Right lobe of liver (tissue), 6 donors: ENCODE measurements around the gene KRTAP19-4. TPM values are rescaled to one million over a fixed set of nuclear protein-coding genes. Genes with fewer than 3 reads are reported as not detected.
"Not testable (repeated sequence)": the region's sequence is repeated elsewhere in the genome, so short reads cannot be mapped to it uniquely, and the experiment has no call there.

Source experiments
- ATAC-seq, 4 donors: fragments of 200-7000 bp; cut with Tn5 transposase; one replicate each; pipeline ENCODE4 v1.9.1; 2020; ENCODE audit warnings: mild to moderate bottlenecking in 4 of 4, moderate library complexity in 4 of 4
- DNase-seq, 3 donors: peaks; one replicate each; pipeline ENCODE4 v3.0.0-alpha.2; 2020
- H3K27ac ChIP-seq, 3 donors: fragments of 200-600 bp; one replicate each; pipeline ENCODE4 v1.8.0; 2022
- H3K27me3 ChIP-seq, 2 donors: fragments of 200-600 bp; one replicate each; pipeline ENCODE4 v1.8.0; 2022
- H3K36me3 ChIP-seq, 4 donors: fragments of 200-600 bp; sonication (generic) in 1 of 4; one replicate each; pipeline versions ENCODE4 v1.5.1 to v1.8.0; 2017 to 2022; ENCODE audit warnings: control low read depth in 1 of 4
- H3K4me1 ChIP-seq, 4 donors: fragments of 200-600 bp; sonication (generic) in 1 of 4; one replicate each; pipeline versions ENCODE4 v1.5.1 to v1.8.0; 2017 to 2022; ENCODE audit warnings: control low read depth in 1 of 4
- H3K4me3 ChIP-seq, 3 donors: fragments of 200-600 bp; one replicate each; pipeline ENCODE4 v1.8.0; 2022
- H3K9me3 ChIP-seq, 4 donors: fragments of 200-600 bp; sonication (generic) in 1 of 4; one replicate each; pipeline versions ENCODE4 v1.5.1 to v1.8.0; 2017 to 2022; ENCODE audit warnings: control low read depth in 1 of 4
- POLR2A ChIP-seq: fragments of 450-650 bp; IDR thresholded peaks from one replicate; pipeline ENCODE4 v1.6.1; 2017; ENCODE audit warnings: antibody characterized with exemption, mild to moderate bottlenecking
- WGBS: methylation state at CpG from one replicate; pipeline ENCODE4 v1.1.6; 2018; ENCODE audit warnings: low coverage, low lambda C conversion rate; ENCODE audit not compliant: insufficient coverage; ENCODE audit errors: missing lambda C conversion rate; 5-methylcytosine and 5-hydroxymethylcytosine counted together
- intact Hi-C, 2 donors: fragments of 100-400 bp; cut with DNase I; formaldehyde crosslinking; loops; one replicate each; pipeline versions ENCODE4 v1.11.2 to v1.14.1; 2022
- total RNA-seq, 6 experiments: library from RNA; depleted of rRNA in 2 of 6; stranded (reverse); fragments of >200 nt in 2 of 6; fragmentation: NEBNext Ultra II Directional in 3 of 6; extraction: Animal tissue kit (Norgen Biotek cat#: 25700) in 3 of 6; gene quantifications; one replicate each; pipeline versions ENCODE4 v1.1.0 to v1.2.4, GENCODE V29; 2016 to 2023
- TF ChIP-seq, protein P1 (sequence below), 4 donors: fragments of 200-600 bp in 3 of 4; fragments of 450-650 bp in 1 of 4; IDR thresholded peaks; one replicate each; pipeline versions ENCODE4 v1.5.1 to v1.8.0; 2016 to 2022; ENCODE audit warnings: antibody characterized with exemption in 4 of 4, mild to moderate bottlenecking in 2 of 4
- donor health status: DM: no; HTN: yes; CAD: no.
- donor health status: DM: no; HTN: no; CAD: no.
- donor health status: DM: no; HTN: no; CAD: no.
- donor health status: DM: no; HTN: yes; CAD: no.
- donor health status: DM: no; HTN: yes; CAD: no.

KRTAP19-4 gene
- total RNA-seq, 6 experiments from 2014 or later, result not detected

DNA sequence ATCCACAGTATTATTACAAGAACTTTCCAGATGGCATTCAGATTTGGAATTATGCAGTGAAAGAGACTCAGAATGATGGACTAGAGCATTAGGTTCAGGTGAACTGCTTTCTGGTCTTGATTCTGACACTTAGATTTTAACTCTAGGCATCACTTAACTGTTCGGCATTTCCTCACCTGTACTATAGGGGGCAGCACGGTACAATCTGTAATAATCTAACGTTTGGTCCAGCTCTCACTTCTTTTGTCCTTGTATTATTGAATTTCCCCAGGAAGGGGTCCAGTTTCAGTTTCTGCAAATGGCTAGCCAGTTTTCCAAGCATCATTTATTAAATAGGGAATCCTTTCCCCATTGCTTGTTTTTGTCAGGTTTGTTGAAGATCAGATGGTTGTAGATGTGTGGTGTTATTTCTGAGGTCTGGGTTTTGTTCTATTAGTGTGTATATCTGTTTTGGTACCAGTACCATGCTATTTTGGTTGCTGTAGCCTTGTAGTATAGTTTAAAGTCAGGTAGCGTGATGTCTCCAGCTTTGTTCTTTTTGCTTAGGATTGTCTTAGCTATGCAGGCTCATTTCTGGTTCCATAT lies 8.7 kb upstream of the KRTAP19-4 start:
- whole genome bisulfite sequencing, result 23% methylated on average over 4 of the region's 4 CpGs
- not testable (repeated sequence) for DNase-seq

DNA sequence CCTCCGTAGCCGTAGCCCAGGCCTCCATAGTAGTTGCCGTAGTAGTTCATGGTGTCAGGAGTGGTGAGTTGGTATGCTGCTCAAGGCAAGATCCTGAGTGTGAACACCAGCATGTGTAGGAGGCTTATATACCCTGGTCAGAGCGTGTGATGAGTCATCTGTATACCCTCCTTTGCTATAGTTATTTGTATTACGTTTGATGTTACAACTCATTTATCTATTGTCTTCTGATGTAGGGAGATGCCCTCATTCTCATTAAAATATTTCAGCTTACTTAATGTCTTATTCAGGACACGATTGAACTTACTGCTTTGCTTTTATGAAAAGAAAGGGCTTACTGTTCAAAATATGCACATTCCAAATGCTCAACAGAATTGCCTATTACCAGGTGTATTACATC lies 5.1 kb upstream of the KRTAP19-4 start, which contains the start of gene KRTAP19-5:
Gene KRTAP19-5 (minus strand): TSS at position 101 of the 400 bp plus-strand sequence. CDS start 51 bp downstream, at position 50.
- no peak within 1 kb of the TSS for H3K4me3 ChIP-seq
- H3K36me3 ChIP-seq, result no peaks in the 10 kb centered on the region
- no peaks in the 10 kb centered on the region for H3K4me1 ChIP-seq
- no peak within 1 kb of the TSS for H3K27ac ChIP-seq
- TF ChIP-seq, protein P1, sequence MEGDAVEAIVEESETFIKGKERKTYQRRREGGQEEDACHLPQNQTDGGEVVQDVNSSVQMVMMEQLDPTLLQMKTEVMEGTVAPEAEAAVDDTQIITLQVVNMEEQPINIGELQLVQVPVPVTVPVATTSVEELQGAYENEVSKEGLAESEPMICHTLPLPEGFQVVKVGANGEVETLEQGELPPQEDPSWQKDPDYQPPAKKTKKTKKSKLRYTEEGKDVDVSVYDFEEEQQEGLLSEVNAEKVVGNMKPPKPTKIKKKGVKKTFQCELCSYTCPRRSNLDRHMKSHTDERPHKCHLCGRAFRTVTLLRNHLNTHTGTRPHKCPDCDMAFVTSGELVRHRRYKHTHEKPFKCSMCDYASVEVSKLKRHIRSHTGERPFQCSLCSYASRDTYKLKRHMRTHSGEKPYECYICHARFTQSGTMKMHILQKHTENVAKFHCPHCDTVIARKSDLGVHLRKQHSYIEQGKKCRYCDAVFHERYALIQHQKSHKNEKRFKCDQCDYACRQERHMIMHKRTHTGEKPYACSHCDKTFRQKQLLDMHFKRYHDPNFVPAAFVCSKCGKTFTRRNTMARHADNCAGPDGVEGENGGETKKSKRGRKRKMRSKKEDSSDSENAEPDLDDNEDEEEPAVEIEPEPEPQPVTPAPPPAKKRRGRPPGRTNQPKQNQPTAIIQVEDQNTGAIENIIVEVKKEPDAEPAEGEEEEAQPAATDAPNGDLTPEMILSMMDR (IDR thresholded peaks at IDR 0.05), result no peak
- TF ChIP-seq POLR2A, result no peak
- H3K9me3 ChIP-seq, result peaks cover 0 to 3% (median 0%) of the 10 kb centered on the region in 4 donors
- no peaks in the 10 kb centered on the region for H3K27me3 ChIP-seq
- WGBS, result 42% methylated on average over 3 of the region's 6 CpGs
- intact Hi-C loops, result no loop called here
- ATAC-seq (no peak), DNase-seq (no peak)

More for the DNA sequence above, 8.7 kb upstream of the KRTAP19-4 start:
- ATAC-seq, H3K27ac ChIP-seq, H3K27me3 ChIP-seq, H3K4me3 ChIP-seq, intact Hi-C loops, H3K9me3 ChIP-seq, H3K4me1 ChIP-seq, H3K36me3 ChIP-seq: not testable (repeated sequence)
- TF ChIP-seq, protein P1 (IDR thresholded peaks at IDR 0.05), result peak in 2 of 4 donors; percentile 33 to 38

DNA sequence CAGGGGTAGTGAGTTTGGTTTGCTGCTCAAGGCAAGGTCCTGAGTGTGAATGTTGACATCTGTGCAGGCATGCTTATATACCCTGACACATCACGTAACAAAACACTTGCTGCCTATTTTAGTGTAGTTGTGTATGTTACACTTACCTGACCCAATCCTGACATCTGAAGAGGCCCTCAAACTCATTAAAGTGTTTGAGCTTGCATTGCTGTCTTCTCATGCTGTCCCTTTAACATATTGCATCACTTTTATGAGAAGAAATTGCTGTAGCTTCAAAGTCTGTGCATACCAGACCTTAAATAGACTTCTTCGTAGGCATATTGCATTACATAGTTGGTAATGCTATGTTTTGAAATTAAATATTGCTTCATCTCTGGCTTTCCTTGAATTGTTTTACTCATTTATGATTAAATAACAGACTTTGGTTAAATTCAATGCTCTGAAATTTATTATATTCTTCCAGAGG lies 5.0 kb downstream of the KRTAP19-4 start, which contains the start of gene KRTAP19-3:
Gene KRTAP19-3 (minus strand): TSS at position 51 of the 466 bp plus-strand sequence. CDS start 56 bp downstream, outside the sequence.
- no peak within 1 kb of the TSS for H3K27ac ChIP-seq
- DNase-seq (no peak), ATAC-seq (no peak)
- no peaks in the 10 kb centered on the region for H3K36me3 ChIP-seq
- H3K27me3 ChIP-seq, result no peaks in the 10 kb centered on the region
- H3K9me3 ChIP-seq, result no peaks in the 10 kb centered on the region
- WGBS, result 59% methylated on average over 2 of the region's 2 CpGs
- no peaks in the 10 kb centered on the region for H3K4me1 ChIP-seq
- TF ChIP-seq, protein P1 (IDR thresholded peaks at IDR 0.05), result no peak
- TF ChIP-seq POLR2A, result no peak
- intact Hi-C loops, result no loop called here
- no peak within 1 kb of the TSS for H3K4me3 ChIP-seq

DNA sequence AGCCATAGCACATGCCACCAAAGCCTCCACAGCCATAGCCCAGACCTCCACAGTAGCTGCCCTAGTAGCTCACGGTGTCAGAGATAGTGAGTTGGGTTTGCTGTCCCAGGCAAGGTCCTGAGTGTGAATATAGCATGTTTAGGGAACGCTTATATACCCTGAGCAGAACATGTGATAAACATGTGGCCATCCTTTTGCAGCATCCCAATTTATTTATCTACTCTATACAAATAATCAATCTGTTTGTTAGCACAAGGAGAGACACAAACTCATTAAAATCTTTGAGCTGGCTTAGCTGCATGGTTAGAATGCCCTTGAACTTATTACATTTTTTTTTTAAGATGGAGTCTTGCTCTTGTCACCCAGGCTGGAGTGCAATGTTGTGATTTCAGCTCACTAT lies 9.6 kb downstream of the KRTAP19-4 start, which contains the start of gene KRTAP19-2:
Gene KRTAP19-2 (minus strand): TSS at position 101 of the 400 bp plus-strand sequence. CDS start 88 bp downstream, at position 13.
- whole genome bisulfite sequencing, result 86% methylated on average over 1 of the region's 2 CpGs

More for the DNA sequence above, 9.6 kb downstream of the KRTAP19-4 start, which contains the start of gene KRTAP19-2:
- H3K4me1 ChIP-seq, result no peaks in the 10 kb centered on the region
- ATAC-seq (no peak), DNase-seq (no peak)
- TF ChIP-seq POLR2A, result no peak
- TF ChIP-seq, protein P1 (IDR thresholded peaks at IDR 0.05), result no peak
- no peak within 1 kb of the TSS for H3K4me3 ChIP-seq
- H3K27me3 ChIP-seq, result no peaks in the 10 kb centered on the region
- no peaks in the 10 kb centered on the region for H3K9me3 ChIP-seq
- H3K36me3 ChIP-seq, result no peaks in the 10 kb centered on the region
- no peak within 1 kb of the TSS for H3K27ac ChIP-seq
- intact Hi-C loops, result no loop called here
